ENCODE data around the gene STIM1.
A peak's percentile ranks its signal among the peaks of the same experiment; 100 is the strongest.

The STIM1 gene

GRCh38 chr11:3914805-3915204 is 59.3 kb downstream of the STIM1 start:
- Histone ChIP-seq H3K9me2 (replicated peaks; ENCODE audit: insufficient read depth, low read length) (no peaks in the 10 kb centered on the region), H3F3A (ENCODE audit: insufficient read depth) (no peaks in the 10 kb centered on the region; the same call in 1 of the 2 replicates), H3K4me2 (ENCODE audit: low read depth, low read length, poor library complexity, severe bottlenecking) (no peak overlapping the region), H3K9ac (ENCODE audit: low read length) (no peak overlapping the region), H2AFZ (ENCODE audit: low read depth, low read length, severe bottlenecking) (no peak overlapping the region), H3K9me3 (ENCODE audit: insufficient read depth, low read length) (no peaks in the 10 kb centered on the region), H3K79me2 (ENCODE audit: insufficient read depth, low read length) (no peaks in the 10 kb centered on the region), H3K4me3 (ENCODE audit: insufficient read depth, low read length, poor library complexity, severe bottlenecking) (no peak overlapping the region), H4K20me1 (ENCODE audit: low read depth, low read length) (no peaks in the 10 kb centered on the region), H3K36me3 (ENCODE audit: low read length) (no peaks in the 10 kb centered on the region), H3K27ac (ENCODE audit: low read depth, low read length) (no peak overlapping the region), H3K27me3 (ENCODE audit: low read length) (no peaks in the 10 kb centered on the region)
- TF ChIP-seq EZH2phosphoT487 (conservative IDR thresholded peaks at IDR 0.05; ENCODE audit: low read length) (no peak), CTCF (IDR thresholded peaks at IDR 0.05; ENCODE audit: insufficient read depth, low read length, poor library complexity, severe bottlenecking) (no peak)

DNA sequence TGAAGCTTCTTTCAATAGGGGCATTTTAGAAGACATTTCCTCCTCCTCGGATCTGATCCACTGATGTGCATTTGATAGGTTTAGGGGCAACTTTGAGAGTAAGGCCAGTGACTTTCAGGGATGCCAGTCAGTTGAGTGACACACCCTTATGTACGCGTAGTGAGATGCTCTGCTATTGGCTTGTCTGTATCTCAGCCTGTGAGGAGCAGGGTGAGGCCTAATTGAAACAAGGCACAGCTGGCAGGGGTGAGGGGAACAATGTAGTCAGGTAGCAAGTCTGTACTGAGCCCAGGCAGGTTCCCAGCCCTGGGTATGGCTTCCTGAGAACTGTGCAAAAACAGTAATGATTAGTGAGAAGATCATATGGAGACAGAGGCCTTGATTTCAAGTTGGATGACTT is 61.5 kb downstream of the STIM1 start:
- Histone ChIP-seq H2AFZ (ENCODE audit: low read depth, low read length, severe bottlenecking) (no peak overlapping the region), H3K36me3 (ENCODE audit: low read length) (no peaks in the 10 kb centered on the region), H3K9me3 (ENCODE audit: insufficient read depth, low read length) (no peaks in the 10 kb centered on the region), H3K79me2 (ENCODE audit: insufficient read depth, low read length) (no peaks in the 10 kb centered on the region), H3K9ac (ENCODE audit: low read length) (no peak overlapping the region), H3K4me3 (ENCODE audit: insufficient read depth, low read length, poor library complexity, severe bottlenecking) (no peak overlapping the region), H3K4me2 (ENCODE audit: low read depth, low read length, poor library complexity, severe bottlenecking) (no peak overlapping the region), H3F3A (ENCODE audit: insufficient read depth) (peaks cover 7% of the 10 kb centered on the region; the same call in 1 of the 2 replicates), H3K9me2 (replicated peaks; ENCODE audit: insufficient read depth, low read length) (no peaks in the 10 kb centered on the region), H3K27ac (ENCODE audit: low read depth, low read length) (no peak overlapping the region), H4K20me1 (ENCODE audit: low read depth, low read length) (no peaks in the 10 kb centered on the region), H3K27me3 (ENCODE audit: low read length) (no peaks in the 10 kb centered on the region)
- no peak for TF ChIP-seq EZH2phosphoT487 (conservative IDR thresholded peaks at IDR 0.05; ENCODE audit: low read length)
- TF ChIP-seq CTCF (IDR thresholded peaks at IDR 0.05; ENCODE audit: insufficient read depth, low read length, poor library complexity, severe bottlenecking) = no peak

- peaks cover 9% of the 10 kb centered on the region; the same call in 1 of the 2 replicates for H3F3A ChIP-seq (ENCODE audit: insufficient read depth)
- TF ChIP-seq CTCF (IDR thresholded peaks at IDR 0.05; ENCODE audit: insufficient read depth, low read length, poor library complexity, severe bottlenecking) = no peak
- no peak for TF ChIP-seq EZH2phosphoT487 (conservative IDR thresholded peaks at IDR 0.05; ENCODE audit: low read length)
- peak overlapping the region; percentile 24; the same call in 1 of the 2 replicates for H3K27ac ChIP-seq (ENCODE audit: low read depth, low read length)
- H3K27me3 ChIP-seq (ENCODE audit: low read length) = no peaks in the 10 kb centered on the region
- H3K9me3 ChIP-seq (ENCODE audit: insufficient read depth, low read length) = no peaks in the 10 kb centered on the region
- H3K9ac ChIP-seq (ENCODE audit: low read length) = no peak overlapping the region
- H2AFZ ChIP-seq (ENCODE audit: low read depth, low read length, severe bottlenecking) = no peak overlapping the region
- peak overlapping the region; percentile 14 for H3K4me2 ChIP-seq (ENCODE audit: low read depth, low read length, poor library complexity, severe bottlenecking)
- no peaks in the 10 kb centered on the region for H3K79me2 ChIP-seq (ENCODE audit: insufficient read depth, low read length)
- H3K4me3 ChIP-seq (ENCODE audit: insufficient read depth, low read length, poor library complexity, severe bottlenecking) = no peak overlapping the region
- no peaks in the 10 kb centered on the region for H3K9me2 ChIP-seq (replicated peaks; ENCODE audit: insufficient read depth, low read length)
- H4K20me1 ChIP-seq (ENCODE audit: low read depth, low read length) = no peaks in the 10 kb centered on the region
- no peaks in the 10 kb centered on the region for H3K36me3 ChIP-seq (ENCODE audit: low read length)
Observed at GRCh38 chr11:3920148-3920852, 64.8 kb downstream of the STIM1 start.

Measured in SU-DHL-6 (cell line).